NCI-H526 treated with DMSO at 0.1 percent for 48 hours (cell line): ENCODE data around the gene EXOC3L1.

ENCODE experiments used
- DNase-seq: peaks from one replicate; lab custom pipeline; 2025; lab: John Stamatoyannopoulos, UW

Gene EXOC3L1

DNA sequence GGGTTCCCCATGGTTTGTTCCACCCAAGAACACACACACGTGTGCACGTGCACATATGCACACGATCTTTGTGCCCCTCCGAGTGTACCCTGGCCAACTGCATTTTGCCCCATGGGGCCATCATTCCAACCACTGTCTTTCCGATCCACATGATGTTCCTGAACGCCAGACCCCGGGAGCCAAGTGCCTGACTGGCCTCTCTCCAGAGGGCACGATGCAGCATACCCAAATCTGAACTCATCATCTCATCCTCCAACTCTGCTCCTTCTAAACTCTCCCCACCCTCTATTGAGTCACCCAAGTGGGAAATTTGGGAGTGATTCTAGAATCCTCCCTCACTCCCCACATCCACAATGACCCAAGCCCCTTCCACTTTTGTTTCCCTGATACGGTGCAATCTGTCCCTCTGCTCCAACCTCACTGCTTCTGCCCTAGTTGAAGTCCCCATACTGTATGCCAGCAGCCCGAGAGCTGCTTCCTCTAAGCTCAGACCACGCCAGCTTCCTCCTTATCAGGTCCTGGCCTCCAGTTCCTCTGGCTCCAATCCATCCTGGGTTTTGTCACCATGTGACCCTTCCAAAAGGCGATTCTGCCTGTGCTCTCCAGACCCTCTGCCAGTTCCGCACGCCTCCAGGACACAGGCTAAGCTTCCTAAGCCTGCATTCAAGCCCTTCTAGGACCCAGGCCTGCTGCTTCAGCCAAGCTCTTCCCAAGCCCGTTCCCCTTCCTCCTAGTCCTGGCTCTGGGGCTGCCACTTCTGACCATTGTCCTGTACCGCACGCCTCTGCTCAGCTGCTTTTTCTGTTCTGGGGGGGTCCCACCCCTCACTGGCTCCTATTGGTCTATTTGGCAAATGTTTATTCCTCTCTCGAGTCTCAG lies 26.9 kb upstream of the EXOC3L1 start:
- DNase-seq: no peak

DNA sequence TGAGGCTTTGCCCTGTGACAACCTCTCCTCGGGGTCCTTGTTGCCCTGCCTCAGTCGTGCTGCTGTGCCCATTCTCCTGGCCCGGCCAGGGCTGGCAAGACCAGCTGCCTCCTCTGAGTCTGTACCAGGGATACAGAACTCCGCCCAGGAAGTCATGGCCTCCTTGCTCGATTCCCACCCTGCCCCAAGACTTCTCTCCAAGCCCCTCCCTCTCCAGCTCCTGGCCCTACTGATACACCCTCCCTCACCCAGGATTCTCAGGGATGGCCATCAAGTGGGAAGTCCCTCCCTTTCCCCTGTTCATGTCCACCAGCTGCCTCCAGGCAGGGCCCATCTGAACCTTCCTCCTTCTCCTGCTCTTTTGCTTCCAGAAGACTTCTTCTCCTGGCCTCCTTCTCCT lies 25.8 kb upstream of the EXOC3L1 start:
- DNase-seq: no peak

- DNase-seq: no peak
Observed at GRCh38 chr16:67213197-67214019, 23.5 kb upstream of the EXOC3L1 start.

- no peak for DNase-seq
Observed at GRCh38 chr16:67212766-67213165, 22.8 kb upstream of the EXOC3L1 start.

- DNase-seq: no peak
Observed at GRCh38 chr16:67211674-67212073, 21.7 kb upstream of the EXOC3L1 start.

DNA sequence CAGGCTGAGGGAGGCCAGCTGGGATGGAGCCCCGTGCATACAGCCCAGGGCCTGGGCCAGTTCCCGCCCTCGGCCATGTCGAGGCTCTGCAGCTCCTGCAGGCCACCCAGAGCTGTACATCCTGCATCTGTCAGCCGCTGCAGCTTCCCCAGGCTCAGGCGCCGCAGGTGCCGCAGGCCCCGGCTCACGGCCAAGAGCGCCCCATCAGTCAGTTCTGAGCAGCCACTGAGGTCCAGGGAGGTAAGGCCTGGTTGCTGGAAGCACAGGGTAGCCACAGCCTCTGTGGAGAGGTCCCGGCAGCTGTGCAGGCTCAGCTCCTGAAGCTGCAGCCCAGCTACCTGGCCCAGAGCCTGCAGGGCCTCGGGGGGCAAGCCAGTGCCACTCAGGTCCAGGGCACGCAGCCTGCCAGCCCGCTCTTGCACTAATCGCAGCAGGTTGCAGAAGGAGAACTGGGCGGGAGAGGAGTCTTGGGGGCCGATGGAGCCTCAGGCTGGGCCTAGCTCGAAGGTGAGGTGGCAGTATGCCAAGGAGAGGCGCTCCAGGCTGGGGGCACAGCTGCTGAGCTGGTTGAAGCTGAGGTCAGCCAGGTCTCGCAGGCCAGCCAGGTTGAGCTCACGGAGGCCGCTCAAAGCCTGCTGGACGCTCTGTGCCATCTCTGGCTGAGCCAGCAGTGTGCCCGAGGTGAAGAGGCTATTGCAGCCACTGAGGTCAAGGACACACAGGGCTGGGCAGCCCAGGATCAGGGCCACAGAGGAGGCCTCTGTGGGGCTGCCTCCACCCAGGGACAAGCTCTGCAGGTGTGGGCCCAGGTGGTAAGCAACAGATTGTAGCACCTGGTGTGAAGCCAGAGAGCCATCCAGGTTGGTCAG lies 20.4 kb upstream of the EXOC3L1 start:
- no peak for DNase-seq

DNA sequence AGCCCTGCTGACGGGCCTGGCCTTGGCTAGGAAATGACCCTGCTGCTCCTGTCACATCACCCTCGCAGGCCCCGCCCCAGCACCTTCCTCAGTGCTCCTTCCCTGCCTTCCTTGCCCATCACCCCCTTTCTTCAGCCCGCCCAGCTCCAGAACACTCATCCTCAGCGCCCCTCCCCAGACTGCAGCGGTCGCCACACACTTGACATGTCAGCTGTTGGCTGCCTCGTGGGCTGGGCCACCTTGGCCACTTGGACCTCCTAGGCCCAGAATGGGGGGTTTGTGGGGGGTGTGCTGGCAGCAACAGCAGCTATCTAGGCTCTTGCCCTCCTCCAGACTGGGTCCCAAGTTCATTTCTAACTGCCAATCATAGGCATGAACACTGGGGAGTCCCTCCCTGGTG lies 19.6 kb upstream of the EXOC3L1 start:
- DNase-seq: no peak

DNA sequence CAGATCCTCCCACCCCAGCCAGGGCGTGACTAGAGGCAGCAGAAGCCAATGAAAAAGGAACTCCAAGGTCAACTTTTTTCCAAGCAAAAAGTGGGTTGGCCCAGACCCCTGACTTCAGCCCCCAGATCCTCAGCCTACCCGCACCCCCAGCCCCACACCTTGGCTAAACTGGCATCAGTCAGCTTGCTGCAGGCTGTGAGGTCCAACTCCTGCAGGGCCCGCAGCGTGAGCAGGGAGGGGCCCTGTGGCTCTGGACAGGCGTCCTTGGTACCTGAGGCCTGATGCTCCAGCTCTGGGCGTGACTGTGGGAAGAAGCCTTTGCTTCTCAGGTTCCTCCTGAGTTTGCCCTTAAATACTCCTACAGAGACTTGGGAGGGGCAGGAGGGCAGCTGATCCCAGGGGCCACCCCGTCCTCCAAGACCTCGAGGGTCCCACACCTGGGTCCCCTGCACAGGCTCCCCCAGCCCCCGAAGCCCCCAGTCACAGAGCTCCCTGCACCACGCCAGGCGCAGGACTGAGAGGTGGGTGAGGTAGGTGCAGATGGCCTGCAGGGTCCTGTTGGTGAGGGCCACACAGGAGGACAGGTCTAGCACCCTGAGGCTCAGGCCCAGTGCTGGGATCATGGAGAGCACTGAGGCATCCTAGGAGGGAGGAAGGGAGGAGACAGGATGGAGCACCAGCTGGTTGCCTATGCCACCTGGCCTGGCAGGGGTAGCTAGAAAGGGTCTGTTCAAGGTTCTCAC lies 18.4 kb upstream of the EXOC3L1 start:
- DNase-seq: no peak

- no peak for DNase-seq
Observed at GRCh38 chr16:67207249-67208091, 17.5 kb upstream of the EXOC3L1 start.

- DNase-seq: no peak
Observed at GRCh38 chr16:67206838-67207248, 16.9 kb upstream of the EXOC3L1 start.

- DNase-seq: no peak
Observed at GRCh38 chr16:67206129-67206837, 16.3 kb upstream of the EXOC3L1 start.

DNA sequence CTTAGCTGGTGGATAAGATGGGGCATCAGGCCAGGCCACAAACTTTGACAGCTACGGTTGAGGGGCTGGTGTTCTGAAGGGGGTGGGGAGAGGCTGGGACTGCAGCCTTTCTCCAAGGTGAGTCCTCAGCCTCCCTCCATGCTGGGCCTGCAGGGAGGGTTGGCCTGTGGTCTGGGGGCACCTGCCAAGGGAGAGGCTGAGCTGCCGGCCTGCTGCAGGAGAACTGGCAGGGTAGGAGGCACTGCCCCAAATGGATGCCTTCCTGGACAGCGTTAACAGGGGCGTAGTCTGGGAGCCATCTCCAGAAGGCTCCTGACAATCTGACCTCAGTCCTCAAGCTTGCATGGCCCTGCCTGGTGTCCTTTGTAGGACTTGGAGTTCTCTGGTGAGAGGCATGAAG lies 14.1 kb upstream of the EXOC3L1 start:
- DNase-seq: no peak

DNA sequence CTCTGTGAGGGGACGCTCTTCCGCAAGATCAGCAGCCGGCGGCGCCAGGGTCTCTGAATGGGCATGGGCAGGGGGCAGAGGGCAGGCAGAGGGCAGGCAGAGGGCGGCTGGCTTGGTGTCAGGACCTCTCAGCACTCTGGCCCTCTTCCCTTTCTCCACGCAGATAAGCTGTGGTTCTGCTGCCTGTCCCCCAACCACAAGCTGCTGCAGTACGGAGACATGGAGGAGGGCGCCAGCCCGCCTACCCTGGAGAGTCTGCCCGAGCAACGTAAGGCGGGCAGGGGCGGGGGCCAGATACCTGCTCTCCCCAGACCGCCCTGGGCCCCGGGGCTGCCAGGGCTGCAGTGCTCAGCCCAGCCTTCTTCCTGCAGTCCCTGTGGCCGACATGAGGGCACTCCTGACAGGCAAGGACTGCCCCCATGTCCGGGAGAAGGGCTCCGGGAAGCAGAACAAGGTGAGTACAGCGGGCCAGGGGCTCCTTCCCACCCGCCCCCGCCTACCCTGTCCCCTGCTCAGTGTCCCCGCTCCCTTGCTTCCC lies 13.1 kb upstream of the EXOC3L1 start:
- DNase-seq: no peak

DNA sequence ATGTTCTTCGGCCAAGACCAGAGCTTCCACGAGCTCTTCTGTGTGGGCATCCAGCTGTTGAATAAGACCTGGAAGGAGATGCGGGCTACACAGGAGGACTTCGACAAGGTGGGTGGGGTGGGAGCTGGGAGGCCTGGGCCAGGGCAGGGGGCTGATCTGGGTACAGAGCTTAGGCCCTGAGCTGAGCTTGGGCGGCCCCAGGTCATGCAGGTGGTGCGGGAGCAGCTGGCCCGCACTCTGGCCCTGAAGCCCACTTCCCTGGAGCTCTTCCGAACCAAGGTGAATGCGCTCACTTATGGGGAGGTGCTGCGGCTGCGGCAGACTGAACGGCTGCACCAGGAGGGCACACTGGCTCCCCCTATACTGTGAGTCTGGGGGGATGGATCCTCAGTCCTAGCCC lies 12.5 kb upstream of the EXOC3L1 start:
- no peak for DNase-seq

GRCh38 chr16:67201411-67202345 lies 11.7 kb upstream of the EXOC3L1 start:
- no peak for DNase-seq

- DNase-seq: no peak
Observed at GRCh38 chr16:67200491-67200890, 10.6 kb upstream of the EXOC3L1 start.

DNA sequence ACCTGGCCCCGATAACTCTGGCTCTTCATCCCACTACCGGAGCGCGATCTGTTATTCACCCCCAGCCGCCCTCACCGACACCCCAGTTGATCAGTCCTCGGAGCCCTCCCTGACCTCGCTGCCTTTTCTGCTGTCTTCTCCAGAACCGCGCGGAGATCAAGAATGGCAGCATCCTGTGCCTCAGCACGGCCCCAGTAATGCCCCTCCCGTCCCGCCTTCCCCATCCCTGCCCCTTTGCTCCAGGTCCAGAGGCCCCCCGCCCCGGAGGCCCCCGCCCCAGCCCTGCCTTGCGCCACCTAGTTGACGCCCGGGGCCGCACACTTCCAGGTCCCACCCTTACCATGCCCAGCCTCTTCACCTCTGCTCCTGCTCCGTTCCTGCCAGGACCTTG lies 9.9 kb upstream of the EXOC3L1 start:
- no peak for DNase-seq

GRCh38 chr16:67199011-67199807 lies 9.3 kb upstream of the EXOC3L1 start, which contains the start of gene ELMO3:
Gene ELMO3 (plus strand): TSS chr16:67199131. CDS start chr16:67199327, 196 bp downstream.
- DNase-seq: peak; percentile 1
